IPS DF 6.9 (cell line): ENCODE data around the gene EYA2.

Experiments
- DNase-seq: peaks from one replicate; pipeline ENCODE4 v3.0.0-alpha.2; 2013; ENCODE audit warnings: low read depth, low spot score
- H3K27ac ChIP-seq: one replicate; pipeline ENCODE4 v1.5.1; 2013; ENCODE audit warnings: low read length, control low read depth
- H3K27me3 ChIP-seq: 2 replicates; pipeline ENCODE4 v1.6.1; 2013; ENCODE audit warnings: mild to moderate bottlenecking, low read length; ENCODE audit not compliant: control insufficient read depth, insufficient read depth
- H3K36me3 ChIP-seq: 2 replicates; pipeline ENCODE4 v1.6.1; 2013; ENCODE audit warnings: low read length; ENCODE audit not compliant: control insufficient read depth, insufficient read depth
- H3K4me1 ChIP-seq: 2 replicates; pipeline ENCODE4 v1.6.1; 2013; ENCODE audit warnings: low read length; ENCODE audit not compliant: control insufficient read depth, insufficient read depth
- H3K4me3 ChIP-seq: 2 replicates; pipeline ENCODE4 v1.5.1; 2013; ENCODE audit warnings: mild to moderate bottlenecking, low read length
- H3K9me3 ChIP-seq: 2 replicates; pipeline ENCODE4 v1.6.1; 2013; ENCODE audit warnings: low read length, inconsistent platforms; ENCODE audit not compliant: control insufficient read depth, insufficient read depth
- WGBS: extraction: QIAGEN DNeasy Blood & Tissue Kit; methylation state at CpG from one replicate; pipeline ENCODE4 v1.1.7; 2013; ENCODE audit warnings: mixed read lengths, missing lambda C conversion rate; ENCODE audit not compliant: insufficient read length, insufficient coverage; 5-methylcytosine and 5-hydroxymethylcytosine counted together

Gene EYA2

DNA sequence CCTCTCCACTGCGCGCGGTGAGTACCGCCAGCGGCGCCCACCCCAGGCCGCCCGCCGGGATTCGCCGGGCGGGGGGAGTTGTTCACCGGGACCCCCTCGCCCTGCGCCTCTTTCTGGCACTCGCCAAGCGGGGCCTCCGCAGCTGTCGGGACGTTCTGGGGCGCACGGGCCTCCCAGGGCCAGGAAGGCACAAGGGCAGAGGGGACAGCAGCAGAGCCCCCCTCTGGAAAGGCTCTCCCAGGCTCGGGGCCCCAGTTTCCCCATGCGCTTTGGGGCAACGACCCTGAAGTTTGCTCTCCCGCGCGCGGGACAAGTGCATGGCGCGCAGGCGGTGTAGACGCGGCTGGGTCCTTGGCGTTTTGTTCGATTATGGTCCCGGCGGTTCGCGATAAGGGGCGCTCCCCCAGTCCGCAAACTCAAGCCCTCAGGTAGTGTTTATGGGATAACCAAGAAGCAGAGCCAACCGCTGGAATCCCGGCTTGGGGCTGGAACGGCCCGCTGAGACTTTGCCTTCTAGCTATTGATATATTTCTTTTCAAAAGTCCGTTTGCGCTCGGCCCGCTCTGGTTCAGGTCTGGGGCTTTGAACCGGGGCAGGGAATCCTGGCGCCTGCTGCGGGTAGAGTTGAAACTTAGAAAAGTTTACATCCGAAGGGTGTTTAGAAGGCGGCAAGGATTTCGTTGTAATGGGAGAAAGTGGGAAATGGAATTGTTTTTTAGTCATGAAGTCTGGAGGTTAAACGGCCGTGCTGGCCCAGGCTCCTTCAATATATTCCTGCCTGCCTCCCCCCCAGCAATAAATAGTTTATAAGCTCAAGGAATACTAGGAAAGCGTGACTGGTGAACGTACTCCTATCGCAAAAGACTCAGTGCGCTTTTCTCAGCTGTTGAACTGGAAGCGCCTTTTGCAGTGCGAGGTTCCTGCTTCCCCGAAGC, 595 bp downstream of the EYA2 start:
- DNase-seq = no peak
- Histone ChIP-seq H3K4me1 (no peaks in the 10 kb centered on the region), H3K27me3 (peaks cover 13% of the 10 kb centered on the region), H3K4me3 (peak overlapping the region; percentile 61; the same call in 1 of the 2 replicates), H3K27ac (no peak overlapping the region), H3K36me3 (no peaks in the 10 kb centered on the region), H3K9me3 (no peaks in the 10 kb centered on the region)
- WGBS = no CpG with 5 or more reads among the region's 65 CpGs

DNA sequence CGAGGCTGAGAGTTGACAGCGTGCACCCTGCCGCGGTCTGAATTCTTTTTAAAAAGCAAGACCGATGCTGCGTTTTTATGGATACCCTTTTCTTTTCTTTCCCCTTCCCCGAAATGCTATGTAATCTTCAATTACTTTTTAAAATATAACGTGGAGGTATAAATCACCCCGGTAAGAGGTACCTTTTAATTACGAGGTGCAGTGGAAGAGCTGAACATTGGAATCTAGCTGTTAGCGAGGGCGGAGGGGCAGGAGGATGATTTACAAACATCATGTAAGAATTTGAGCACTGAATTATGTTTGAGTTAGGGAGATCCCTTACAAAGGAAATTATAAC, 1.2 kb downstream of the EYA2 start:
- H3K4me1 ChIP-seq = no peaks in the 10 kb centered on the region
- H3K9me3 ChIP-seq = no peaks in the 10 kb centered on the region
- no peak overlapping the region for H3K27ac ChIP-seq
- H3K36me3 ChIP-seq = no peaks in the 10 kb centered on the region
- no peak for DNase-seq
- peaks cover 13% of the 10 kb centered on the region for H3K27me3 ChIP-seq
- WGBS = no CpG with 5 or more reads among the region's 12 CpGs
- no peak overlapping the region for H3K4me3 ChIP-seq

DNA sequence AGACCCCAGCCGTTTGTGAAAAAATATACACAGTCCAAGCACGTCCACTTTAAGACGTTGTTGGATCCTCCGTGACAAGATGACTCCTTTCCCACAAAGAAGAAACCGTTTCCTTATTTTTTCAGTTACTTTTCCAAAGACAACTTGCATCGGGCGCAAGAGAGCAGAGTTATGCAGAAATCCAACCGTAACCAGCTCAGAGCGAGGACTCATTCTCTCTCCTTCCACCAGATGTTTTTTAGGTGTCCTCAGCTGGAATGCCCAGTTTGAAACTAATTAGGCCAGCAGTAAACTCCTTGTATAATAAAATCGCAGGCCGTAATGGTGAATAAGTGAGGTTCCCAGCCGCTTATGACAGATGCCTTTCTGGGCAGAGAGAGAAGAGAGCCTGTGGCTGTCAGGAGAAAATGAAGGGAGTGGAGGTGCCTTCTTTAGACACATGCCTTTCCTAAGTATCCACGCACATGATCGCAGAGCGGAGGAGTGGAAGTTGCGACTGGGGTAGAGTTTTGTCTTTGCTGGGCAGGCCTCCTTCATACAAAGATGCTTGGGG, 2.8 kb downstream of the EYA2 start:
- Histone ChIP-seq H3K36me3 (no peaks in the 10 kb centered on the region), H3K4me1 (no peaks in the 10 kb centered on the region), H3K4me3 (no peak overlapping the region), H3K27ac (no peak overlapping the region), H3K27me3 (peaks cover 13% of the 10 kb centered on the region), H3K9me3 (no peaks in the 10 kb centered on the region)
- no CpG with 5 or more reads among the region's 16 CpGs for WGBS
- DNase-seq = no peak

DNA sequence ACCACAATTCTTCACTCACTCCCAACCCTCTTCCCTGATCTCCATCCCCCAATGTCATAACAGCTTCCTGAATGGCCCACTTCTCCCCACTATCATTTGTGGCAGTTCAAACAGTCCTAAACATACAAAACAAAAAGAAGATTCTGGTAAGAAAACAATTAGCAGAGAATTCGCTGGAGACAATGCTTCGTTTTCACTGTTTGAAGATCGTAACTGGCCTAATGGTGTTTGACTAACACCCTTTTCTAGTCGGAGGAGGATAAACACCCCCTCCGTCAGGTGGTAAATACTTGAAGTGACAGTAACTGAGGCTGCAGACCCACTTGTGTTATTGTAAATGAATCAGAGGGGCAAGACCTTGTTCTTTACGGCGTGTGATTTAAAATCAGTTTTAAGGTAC, 3.8 kb downstream of the EYA2 start:
- WGBS = no CpG with 5 or more reads among the region's 7 CpGs
- no peaks in the 10 kb centered on the region for H3K36me3 ChIP-seq
- no peak for DNase-seq
- no peak overlapping the region for H3K4me3 ChIP-seq
- no peaks in the 10 kb centered on the region for H3K4me1 ChIP-seq
- no peak overlapping the region for H3K27ac ChIP-seq
- H3K27me3 ChIP-seq = peaks cover 13% of the 10 kb centered on the region
- H3K9me3 ChIP-seq = no peaks in the 10 kb centered on the region

DNA sequence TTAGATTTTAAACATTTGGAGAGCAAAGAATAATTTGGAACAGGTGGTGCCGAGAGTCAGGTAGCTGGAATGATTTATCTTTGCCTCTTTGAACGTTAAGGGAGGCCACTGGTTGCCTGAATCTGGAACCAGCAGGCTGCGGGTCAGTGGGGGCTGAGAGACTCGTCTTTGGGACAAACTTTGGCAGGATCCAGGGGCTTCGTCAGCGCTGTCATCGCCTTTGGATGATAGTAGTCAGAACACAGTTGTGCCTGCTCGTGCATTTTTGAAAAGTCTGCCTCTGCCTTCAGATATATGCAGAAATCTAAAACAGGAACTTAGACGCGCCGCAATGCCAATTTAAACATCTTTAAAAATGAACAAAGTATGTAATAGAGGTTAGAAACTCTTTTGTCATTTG, 5.0 kb downstream of the EYA2 start:
- Histone ChIP-seq H3K9me3 (no peaks in the 10 kb centered on the region), H3K27ac (no peak overlapping the region), H3K4me1 (no peaks in the 10 kb centered on the region), H3K4me3 (no peak overlapping the region), H3K36me3 (no peaks in the 10 kb centered on the region), H3K27me3 (peaks cover 13% of the 10 kb centered on the region)
- WGBS = no CpG with 5 or more reads among the region's 11 CpGs
- no peak for DNase-seq

DNA sequence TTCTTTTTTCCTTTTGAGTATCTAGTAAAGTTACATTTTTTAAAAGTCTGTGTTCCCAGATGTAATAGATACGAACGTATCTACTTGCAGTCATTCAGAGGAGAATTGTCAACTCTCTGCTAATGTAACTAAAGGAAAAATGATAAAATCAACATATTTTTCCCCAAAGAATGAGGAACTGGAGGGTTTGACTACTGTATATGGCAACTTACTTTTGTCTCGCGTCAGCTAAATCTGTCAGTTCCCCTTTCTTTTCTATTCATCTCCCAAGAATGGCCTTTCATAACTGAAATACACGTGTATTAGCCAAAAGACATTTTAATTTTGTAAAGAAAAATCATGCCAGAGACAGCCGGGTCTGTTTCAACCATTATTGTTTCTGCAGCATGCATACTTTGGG, 5.4 kb downstream of the EYA2 start:
- Histone ChIP-seq H3K27me3 (peaks cover 11% of the 10 kb centered on the region), H3K27ac (no peak overlapping the region), H3K9me3 (no peaks in the 10 kb centered on the region), H3K36me3 (no peaks in the 10 kb centered on the region), H3K4me3 (no peak overlapping the region), H3K4me1 (no peaks in the 10 kb centered on the region)
- DNase-seq = no peak
- no CpG with 5 or more reads among the region's 6 CpGs for WGBS

DNA sequence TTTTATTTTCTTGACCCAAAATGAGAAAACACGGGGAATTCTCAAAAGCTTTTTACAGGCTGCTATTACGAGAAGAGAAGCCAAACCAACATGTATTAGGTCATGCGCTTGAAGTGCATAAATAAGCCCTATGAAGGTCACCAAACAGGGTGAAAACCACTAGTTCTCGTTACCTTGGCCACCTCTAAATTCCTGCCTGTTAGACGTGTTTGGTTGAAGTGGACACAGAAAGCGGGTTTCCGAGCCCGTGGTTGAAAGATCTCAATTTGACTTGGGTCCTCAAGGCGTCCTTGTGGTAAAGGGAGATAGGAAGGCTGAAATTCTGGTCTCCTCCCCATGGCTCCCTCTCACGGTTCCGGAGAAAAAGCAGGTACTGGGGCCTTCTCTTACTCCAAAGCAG, 6.2 kb downstream of the EYA2 start:
- Histone ChIP-seq H3K27me3 (peaks cover 4% of the 10 kb centered on the region; the same call in 1 of the 2 replicates), H3K4me3 (no peak overlapping the region), H3K9me3 (no peaks in the 10 kb centered on the region), H3K27ac (no peak overlapping the region), H3K36me3 (no peaks in the 10 kb centered on the region), H3K4me1 (no peaks in the 10 kb centered on the region)
- no peak for DNase-seq
- WGBS = no CpG with 5 or more reads among the region's 11 CpGs

DNA sequence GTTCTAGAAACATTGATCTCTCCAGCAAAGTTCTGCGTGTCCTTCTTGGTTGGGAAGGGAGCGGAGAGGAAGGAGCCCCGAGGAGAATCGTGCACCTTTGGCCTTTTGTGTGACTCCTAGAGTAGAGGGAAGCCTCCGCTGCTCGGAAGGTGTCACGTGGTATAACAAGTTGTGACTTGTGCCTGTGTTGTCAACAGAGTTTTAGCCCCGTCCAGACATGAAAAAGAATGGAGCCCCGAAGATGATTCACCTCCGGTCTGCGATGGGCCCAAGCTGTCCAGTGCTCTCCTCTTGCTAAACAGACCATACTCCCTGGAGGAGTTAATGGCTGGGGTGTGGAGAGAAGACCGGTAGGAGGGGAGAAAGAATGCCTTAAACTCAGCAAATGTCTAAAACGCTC, 7.0 kb downstream of the EYA2 start:
- no peaks in the 10 kb centered on the region; the same call in 1 of the 2 replicates for H3K27me3 ChIP-seq
- H3K36me3 ChIP-seq = no peaks in the 10 kb centered on the region
- no peaks in the 10 kb centered on the region for H3K4me1 ChIP-seq
- no peak overlapping the region for H3K27ac ChIP-seq
- no peak overlapping the region for H3K4me3 ChIP-seq
- WGBS = no CpG with 5 or more reads among the region's 13 CpGs
- DNase-seq = no peak
- H3K9me3 ChIP-seq = no peaks in the 10 kb centered on the region

DNA sequence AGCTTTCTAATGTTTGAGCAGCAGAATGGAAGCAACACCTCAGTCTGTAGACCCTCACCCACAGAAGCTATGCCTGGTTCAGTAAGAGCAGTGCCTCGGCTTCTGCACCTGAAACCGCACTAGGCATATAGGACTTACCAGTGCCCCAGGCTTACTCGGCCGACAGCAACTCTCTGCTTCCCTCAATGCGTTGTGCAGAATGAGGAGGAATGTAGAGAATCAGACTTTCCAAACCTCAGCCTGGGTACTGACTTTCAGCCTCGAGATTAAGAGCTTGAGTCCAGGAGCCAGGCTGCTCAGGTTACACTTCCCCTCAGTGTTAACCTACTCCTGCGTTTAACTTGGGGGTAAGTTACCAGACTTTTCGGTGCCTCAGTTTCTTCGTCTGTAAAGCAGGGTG, 8.6 kb downstream of the EYA2 start:
- no peaks in the 10 kb centered on the region for H3K4me1 ChIP-seq
- H3K27me3 ChIP-seq = no peaks in the 10 kb centered on the region
- no peaks in the 10 kb centered on the region for H3K36me3 ChIP-seq
- no peaks in the 10 kb centered on the region for H3K9me3 ChIP-seq
- DNase-seq = no peak
- H3K4me3 ChIP-seq = no peak overlapping the region
- H3K27ac ChIP-seq = no peak overlapping the region
- no CpG with 5 or more reads among the region's 9 CpGs for WGBS

DNA sequence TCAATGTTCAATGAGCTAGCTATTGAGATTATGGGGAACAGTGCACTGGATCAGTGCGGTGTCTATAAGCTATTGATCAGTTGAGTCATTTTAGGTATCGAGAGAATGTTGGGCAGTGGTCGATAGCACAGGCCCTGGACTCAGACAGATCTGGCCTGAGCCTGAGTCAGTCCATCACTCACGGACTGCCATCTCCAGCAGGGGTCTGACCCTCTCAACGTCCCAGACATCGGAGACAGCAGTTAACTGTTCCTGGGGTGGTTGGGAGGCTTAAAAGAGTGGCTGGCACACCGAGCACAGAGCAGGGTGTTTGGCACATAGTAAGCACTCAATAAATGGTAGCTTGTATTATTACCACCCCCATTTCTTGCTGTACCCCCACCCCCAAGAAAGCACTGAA, 9.3 kb downstream of the EYA2 start:
- no CpG with 5 or more reads among the region's 7 CpGs for WGBS
- DNase-seq = no peak
- no peak overlapping the region for H3K27ac ChIP-seq
- H3K36me3 ChIP-seq = no peaks in the 10 kb centered on the region
- H3K4me3 ChIP-seq = no peak overlapping the region
- H3K4me1 ChIP-seq = no peaks in the 10 kb centered on the region
- no peaks in the 10 kb centered on the region for H3K27me3 ChIP-seq
- H3K9me3 ChIP-seq = no peaks in the 10 kb centered on the region
